Lower lobe of right lung (tissue), 2 donors: Measurements from ENCODE around the gene TULP1. TPM values are rescaled to one million over a fixed set of nuclear protein-coding genes. Genes with fewer than 3 reads are reported as not detected.

Source experiments
- ATAC-seq, 2 donors: fragments of 200-7000 bp; cut with Tn5 transposase; one replicate each; pipeline ENCODE4 v1.9.1; 2020 to 2022; ENCODE audit warnings: mild to moderate bottlenecking in 2 of 2, moderate library complexity in 2 of 2
- DNase-seq: peaks from one replicate; pipeline ENCODE4 v3.0.0-alpha.2; 2020
- H3K27ac ChIP-seq: fragments of 200-600 bp; one replicate; pipeline ENCODE4 v1.8.0; 2022
- H3K27me3 ChIP-seq: fragments of 200-600 bp; one replicate; pipeline ENCODE4 v1.8.0; 2022; ENCODE audit warnings: low read depth
- H3K36me3 ChIP-seq: fragments of 200-600 bp; one replicate; pipeline ENCODE4 v1.8.0; 2022; ENCODE audit warnings: mild to moderate bottlenecking
- H3K4me1 ChIP-seq: fragments of 200-600 bp; one replicate; pipeline ENCODE4 v1.8.0; 2022
- H3K4me3 ChIP-seq: fragments of 200-600 bp; one replicate; pipeline ENCODE4 v1.8.0; 2022; ENCODE audit warnings: mild to moderate bottlenecking
- H3K9me3 ChIP-seq: fragments of 200-600 bp; one replicate; pipeline ENCODE4 v1.8.0; 2022
- CTCF ChIP-seq: fragments of 200-600 bp; IDR thresholded peaks from one replicate; pipeline ENCODE4 v1.8.0; 2022; ENCODE audit warnings: antibody characterized with exemption, mild to moderate bottlenecking
- intact Hi-C: fragments of 100-400 bp; cut with DNase I; formaldehyde crosslinking; loops from one replicate; pipeline ENCODE4 v1.11.0; 2022
- total RNA-seq: library from RNA; stranded (reverse); fragmentation: NEBNext Ultra II Directional; extraction: Animal tissue kit (Norgen Biotek cat#: 25700); gene quantifications from one replicate; pipeline ENCODE4 v1.2.1, GENCODE V29; 2021
- donor health status: DM: no; HTN: yes; CAD: no; lungs with severe emphysema.

TULP1 gene
- total RNA-seq, 1 donor from 2014 or later, result not detected

GRCh38 chr6:35496036-35496840, 16.5 kb downstream of the TULP1 start:
- peak overlapping the region; percentile 82 for H3K27ac ChIP-seq
- intact Hi-C loops, result no loop called here
- H3K27me3 ChIP-seq, result peaks cover 14% of the 10 kb centered on the region
- ATAC-seq (peak; percentile 56 to 68), DNase-seq (no peak)
- H3K9me3 ChIP-seq, result no peaks in the 10 kb centered on the region
- no peak for TF ChIP-seq CTCF
- H3K36me3 ChIP-seq, result no peaks in the 10 kb centered on the region
- H3K4me3 ChIP-seq, result peak overlapping the region; percentile 68
- peaks cover 58% of the 10 kb centered on the region for H3K4me1 ChIP-seq

- H3K36me3 ChIP-seq, result no peaks in the 10 kb centered on the region
- intact Hi-C loops, result no loop called here
- peaks cover 14% of the 10 kb centered on the region for H3K27me3 ChIP-seq
- H3K4me1 ChIP-seq, result peaks cover 62% of the 10 kb centered on the region
- peak overlapping the region; percentile 82 for H3K27ac ChIP-seq
- no peak for ATAC-seq
- no peak for TF ChIP-seq CTCF
- no peaks in the 10 kb centered on the region for H3K9me3 ChIP-seq
- H3K4me3 ChIP-seq, result peak overlapping the region; percentile 68
- DNase-seq, result no peak
Observed at GRCh38 chr6:35495258-35496035, 17.2 kb downstream of the TULP1 start.

GRCh38 chr6:35494161-35494563, 18.5 kb downstream of the TULP1 start:
- no peak for ATAC-seq
- Histone ChIP-seq H3K36me3 (no peaks in the 10 kb centered on the region), H3K9me3 (no peaks in the 10 kb centered on the region), H3K4me1 (peaks cover 73% of the 10 kb centered on the region), H3K4me3 (no peak overlapping the region), H3K27me3 (peaks cover 14% of the 10 kb centered on the region), H3K27ac (peak overlapping the region; percentile 24)
- TF ChIP-seq CTCF, result no peak
- intact Hi-C loops, result no loop called here
- DNase-seq, result no peak

GRCh38 chr6:35493307-35493983, 19.3 kb downstream of the TULP1 start:
- no peak overlapping the region for H3K27ac ChIP-seq
- H3K36me3 ChIP-seq, result no peaks in the 10 kb centered on the region
- no peak for TF ChIP-seq CTCF
- ATAC-seq, result no peak
- no peak overlapping the region for H3K4me3 ChIP-seq
- peaks cover 10% of the 10 kb centered on the region for H3K27me3 ChIP-seq
- intact Hi-C loops, result no loop called here
- H3K9me3 ChIP-seq, result no peaks in the 10 kb centered on the region
- DNase-seq, result no peak
- H3K4me1 ChIP-seq, result peaks cover 79% of the 10 kb centered on the region

- peaks cover 4% of the 10 kb centered on the region for H3K27me3 ChIP-seq
- peaks cover 79% of the 10 kb centered on the region for H3K4me1 ChIP-seq
- no peak for TF ChIP-seq CTCF
- no peak for DNase-seq
- H3K4me3 ChIP-seq, result no peak overlapping the region
- H3K27ac ChIP-seq, result no peak overlapping the region
- intact Hi-C loops, result no loop called here
- ATAC-seq, result no peak
- H3K36me3 ChIP-seq, result no peaks in the 10 kb centered on the region
- no peaks in the 10 kb centered on the region for H3K9me3 ChIP-seq
Observed at GRCh38 chr6:35492974-35493284, 19.8 kb downstream of the TULP1 start.
